Activated CD8-positive, alpha-beta T cell treated with anti-CD3 and anti-CD28 coated beads, Interleukin-2, amount 10 ng/mL, durations not matched to agents 7 days and 5 days (primary cell): ENCODE results near the gene FTO. TPM values are rescaled to one million over a fixed set of nuclear protein-coding genes. Genes with fewer than 3 reads are reported as not detected.
"Not testable (repeated sequence)": the region's sequence is repeated elsewhere in the genome, so short reads cannot be mapped to it uniquely, and the experiment has no call there.

Source experiments
- ATAC-seq: fragments of 150-1000 bp; cut with Tn5 transposase; one replicate; pipeline ENCODE4 v1.10.0; 2021; ENCODE audit warnings: moderate library complexity
- CTCF ChIA-PET: fragments of 350-600 bp; sonication (Branson Sonifier 250); formaldehyde crosslinking; loops from one replicate; lab custom pipeline; 2021; ENCODE audit warnings: antibody characterized with exemption; lab: Charles Lee
- POLR2A ChIA-PET: fragments of 350-600 bp; sonication (Branson Sonifier 250); formaldehyde crosslinking; loops from one replicate; lab custom pipeline; 2021; ENCODE audit warnings: antibody characterized with exemption; lab: Charles Lee
- DNase-seq: peaks from one replicate; pipeline ENCODE4 v3.0.0-alpha.2; 2020
- H3K27ac Mint-ChIP-seq: one replicate; pipeline ENCODE4 v1.8.0; 2021; ENCODE audit warnings: mild to moderate bottlenecking, mixed read lengths
- H3K27me3 Mint-ChIP-seq: one replicate; pipeline ENCODE4 v1.8.0; 2021; ENCODE audit warnings: low read depth, mixed read lengths
- H3K36me3 Mint-ChIP-seq: one replicate; pipeline ENCODE4 v1.8.0; 2021; ENCODE audit warnings: low read depth, mixed read lengths
- H3K4me1 Mint-ChIP-seq: one replicate; pipeline ENCODE4 v1.8.0; 2021; ENCODE audit warnings: low read depth, mixed read lengths
- H3K4me3 Mint-ChIP-seq: one replicate; pipeline ENCODE4 v1.8.0; 2021; ENCODE audit warnings: mild to moderate bottlenecking, mixed read lengths
- H3K9me3 Mint-ChIP-seq: one replicate; pipeline ENCODE4 v1.8.0; 2022; ENCODE audit warnings: mixed read lengths; ENCODE audit not compliant: insufficient read depth
- total RNA-seq, 2 experiments: library from RNA; stranded (reverse); gene quantifications; one replicate each; pipeline ENCODE4 v1.2.3, GENCODE V29; 2021

FTO gene
- total RNA-seq, 2 experiments from 2014 or later, result 40.2 to 44.5 TPM

GRCh38 chr16:53882310-53882709, 178.4 kb downstream of the FTO start:
- Mint-ChIP-seq H3K36me3 (peaks cover 6% of the 10 kb centered on the region), H3K27me3 (no peaks in the 10 kb centered on the region), H3K27ac (no peak overlapping the region), H3K4me1 (peaks cover 4% of the 10 kb centered on the region), H3K4me3 (no peak overlapping the region), H3K9me3 (no peaks in the 10 kb centered on the region)
- DNase-seq, result no peak
- ATAC-seq, result no peak
- ChIA-PET POLR2A (no interaction called here), CTCF (no interaction called here)

DNA sequence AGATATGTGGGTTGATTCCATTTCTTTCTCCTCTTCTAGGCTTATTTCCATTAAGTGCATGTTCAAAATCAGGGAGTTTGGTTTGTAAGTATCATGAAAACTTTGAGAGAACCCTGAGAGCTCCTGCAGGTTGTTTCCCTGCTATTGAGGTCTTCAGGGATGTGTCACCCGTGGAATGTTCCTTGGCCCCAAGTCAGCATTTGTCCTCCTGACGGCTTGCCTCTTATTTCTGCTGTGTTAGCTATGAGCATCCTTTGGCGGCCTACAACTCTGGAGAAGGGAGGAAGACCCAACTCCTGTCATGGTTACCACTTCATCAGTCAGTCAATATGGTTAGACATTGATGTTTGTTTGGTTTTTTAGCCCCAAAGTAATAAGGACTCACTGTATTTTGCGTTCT, 180.8 kb downstream of the FTO start:
- no peak overlapping the region for H3K4me3 Mint-ChIP-seq
- H3K27ac Mint-ChIP-seq, result no peak overlapping the region
- H3K27me3 Mint-ChIP-seq, result no peaks in the 10 kb centered on the region
- H3K36me3 Mint-ChIP-seq, result peaks cover 8% of the 10 kb centered on the region
- POLR2A ChIA-PET, result no interaction called here
- H3K9me3 Mint-ChIP-seq, result no peaks in the 10 kb centered on the region
- DNase-seq, result no peak
- ATAC-seq, result no peak
- peaks cover 4% of the 10 kb centered on the region for H3K4me1 Mint-ChIP-seq
- CTCF ChIA-PET, result no interaction called here

DNA sequence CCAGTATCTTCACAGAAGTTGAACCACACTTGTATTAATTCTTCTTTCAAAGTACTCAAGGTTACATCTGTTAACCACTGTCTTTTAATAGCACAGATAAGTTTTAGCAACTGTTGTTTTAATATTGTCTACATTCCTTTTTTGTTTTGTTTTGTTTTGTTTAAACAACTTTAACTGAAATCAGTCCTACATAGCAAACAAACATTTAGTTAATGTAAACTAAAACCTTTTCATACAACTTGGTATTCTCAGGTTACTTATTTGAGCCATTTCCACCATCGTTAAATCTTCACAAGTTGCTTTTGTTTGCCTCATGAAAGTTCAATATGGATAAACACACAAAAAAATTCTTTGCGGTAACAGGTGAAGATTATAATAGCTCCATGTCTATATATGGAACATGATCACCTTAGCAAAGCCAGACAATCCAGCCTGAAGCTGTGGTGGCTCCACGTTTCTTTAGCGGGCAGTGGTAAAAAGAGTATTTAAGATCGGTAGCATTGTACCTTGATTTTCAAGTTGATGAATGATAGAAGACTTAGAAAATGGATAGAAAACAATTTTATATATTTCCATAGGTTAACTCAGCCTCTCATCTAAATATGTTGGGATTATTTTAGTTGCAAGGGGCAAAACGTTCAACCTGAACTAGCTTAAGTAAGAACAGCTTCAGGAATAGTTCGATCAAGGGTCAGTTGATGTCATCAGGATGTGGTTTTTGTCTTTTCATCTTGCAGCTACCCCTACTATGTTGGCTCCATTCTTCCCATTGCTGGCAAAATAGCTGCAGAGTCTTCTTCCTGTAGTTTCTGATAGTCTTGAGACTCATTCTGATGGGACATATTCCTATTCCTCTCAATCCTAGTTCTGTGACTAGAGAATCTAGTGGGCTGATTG, 182.8 kb downstream of the FTO start:
- peaks cover 4% of the 10 kb centered on the region for H3K36me3 Mint-ChIP-seq
- CTCF ChIA-PET, result no interaction called here
- ATAC-seq (no peak), DNase-seq (no peak)
- no peak overlapping the region for H3K27ac Mint-ChIP-seq
- POLR2A ChIA-PET, result no interaction called here
- H3K4me1 Mint-ChIP-seq, result peaks cover 8% of the 10 kb centered on the region
- H3K4me3 Mint-ChIP-seq, result no peak overlapping the region
- no peaks in the 10 kb centered on the region for H3K9me3 Mint-ChIP-seq
- no peaks in the 10 kb centered on the region for H3K27me3 Mint-ChIP-seq

GRCh38 chr16:53888222-53888621, 184.3 kb downstream of the FTO start:
- Mint-ChIP-seq H3K36me3 (peaks cover 6% of the 10 kb centered on the region), H3K4me3 (no peak overlapping the region), H3K9me3 (no peaks in the 10 kb centered on the region), H3K27ac (no peak overlapping the region), H3K4me1 (peaks cover 18% of the 10 kb centered on the region), H3K27me3 (no peaks in the 10 kb centered on the region)
- ChIA-PET POLR2A (no interaction called here), CTCF (no interaction called here)
- no peak for DNase-seq
- ATAC-seq, result no peak

- H3K36me3 Mint-ChIP-seq, ATAC-seq, H3K27ac Mint-ChIP-seq, H3K4me3 Mint-ChIP-seq, DNase-seq, H3K9me3 Mint-ChIP-seq, H3K27me3 Mint-ChIP-seq: not testable (repeated sequence)
- H3K4me1 Mint-ChIP-seq, result peaks cover 18% of the 10 kb centered on the region
- POLR2A ChIA-PET, result interaction anchor here (0.7 kb wide), 1 partner anchor 12 kb away, joined by 3 read pairs; no protein-coding TSS in a partner anchor
- CTCF ChIA-PET, result interaction anchor here (1.1 to 2.5 kb wide), 6 partner anchors 10 to 392 kb away, joined by 3 to 8 read pairs (median 5); no protein-coding TSS in a partner anchor
These were observed 186.9 kb downstream of the FTO start for GRCh38 chr16:53890877-53891276.

DNA sequence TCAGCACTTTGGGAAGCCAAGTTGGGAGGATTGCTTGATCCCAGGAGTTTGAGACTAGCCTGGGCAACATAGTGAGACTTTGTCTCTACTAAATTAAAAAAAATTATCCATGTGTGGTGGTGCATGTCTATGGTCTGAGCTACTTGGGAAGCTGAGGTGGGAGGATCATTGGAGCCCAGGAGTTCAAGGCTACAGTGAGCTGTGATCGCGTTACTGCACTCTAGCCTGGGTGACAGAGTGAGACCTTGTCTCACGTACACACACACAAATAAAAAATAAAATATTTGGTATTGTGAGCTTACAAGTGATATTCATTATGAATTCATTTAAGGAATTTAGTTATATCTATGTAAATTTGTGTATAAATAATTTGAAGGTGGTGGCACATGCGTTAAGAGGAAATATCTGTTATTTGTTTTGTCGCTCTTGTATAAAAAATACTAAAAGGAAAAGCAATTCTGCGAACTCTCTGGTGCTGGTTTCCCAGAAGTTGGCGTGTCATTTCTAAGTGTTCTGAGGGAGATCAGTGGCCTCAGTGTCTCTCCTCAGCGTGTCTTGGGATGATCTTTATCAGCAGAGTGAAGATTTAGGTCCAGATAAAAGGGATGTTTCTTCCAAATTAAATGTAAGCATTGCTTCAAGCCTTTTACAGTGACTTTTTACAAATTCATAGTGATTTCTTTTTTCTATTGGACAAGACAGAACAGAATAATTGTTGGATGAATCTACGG, 187.6 kb downstream of the FTO start:
- ATAC-seq (peak; percentile 23), DNase-seq (no peak)
- H3K27ac Mint-ChIP-seq, result no peak overlapping the region
- H3K9me3 Mint-ChIP-seq, result no peaks in the 10 kb centered on the region
- H3K36me3 Mint-ChIP-seq, result peaks cover 6% of the 10 kb centered on the region
- H3K27me3 Mint-ChIP-seq, result no peaks in the 10 kb centered on the region
- ChIA-PET CTCF (interaction anchor here (0.8 to 2.5 kb wide), 12 partner anchors 9 to 391 kb away, joined by 3 to 8 read pairs (median 4); partner anchors contain the start of genes FTO and RPGRIP1L), POLR2A (interaction anchor here (0.7 kb wide), 1 partner anchor 11 kb away, joined by 3 read pairs; no protein-coding TSS in a partner anchor)
- H3K4me1 Mint-ChIP-seq, result peaks cover 18% of the 10 kb centered on the region
- H3K4me3 Mint-ChIP-seq, result no peak overlapping the region

DNA sequence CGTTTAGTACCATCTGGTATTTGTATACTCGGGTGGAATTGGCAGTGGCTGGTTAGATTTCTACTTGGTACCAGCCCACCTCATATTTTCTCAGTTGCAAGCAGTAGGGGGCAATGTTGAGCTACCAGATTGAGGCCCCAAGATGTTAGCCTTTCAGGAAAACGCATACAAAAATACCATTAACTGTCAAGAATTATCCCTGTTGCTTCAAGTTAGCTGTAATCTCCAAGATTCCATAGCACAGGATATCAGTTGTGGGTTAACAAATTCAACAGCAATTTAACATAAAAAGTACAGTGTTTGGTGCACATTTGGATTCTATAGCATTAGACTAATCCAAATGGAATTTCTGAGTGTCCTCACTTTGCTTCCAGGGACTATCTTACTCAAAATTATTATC, 188.2 kb downstream of the FTO start:
- H3K36me3 Mint-ChIP-seq, result peaks cover 6% of the 10 kb centered on the region
- no peak overlapping the region for H3K4me3 Mint-ChIP-seq
- CTCF ChIA-PET, result interaction anchor here (0.8 to 2.5 kb wide), 12 partner anchors 9 to 343 kb away, joined by 3 to 8 read pairs (median 4); partner anchors contain the start of genes FTO and RPGRIP1L

GRCh38 chr16:53893731-53894435, 189.9 kb downstream of the FTO start:
- DNase-seq (no peak), ATAC-seq (no peak)
- H3K27ac Mint-ChIP-seq, result no peak overlapping the region
- ChIA-PET CTCF (interaction anchor here (0.8 to 1.7 kb wide), 2 partner anchors 9 to 120 kb away, joined by 3 to 4 read pairs; no protein-coding TSS in a partner anchor), POLR2A (no interaction called here)
- H3K36me3 Mint-ChIP-seq, result peaks cover 6% of the 10 kb centered on the region
- H3K4me1 Mint-ChIP-seq, result peaks cover 14% of the 10 kb centered on the region
- H3K4me3 Mint-ChIP-seq, result no peak overlapping the region
- H3K9me3 Mint-ChIP-seq, result no peaks in the 10 kb centered on the region
- no peaks in the 10 kb centered on the region for H3K27me3 Mint-ChIP-seq

More for the DNA sequence above, 188.2 kb downstream of the FTO start:
- ATAC-seq (peak; percentile 69), DNase-seq (peak; percentile 70)
- Mint-ChIP-seq H3K27me3 (no peaks in the 10 kb centered on the region), H3K9me3 (no peaks in the 10 kb centered on the region), H3K27ac (no peak overlapping the region), H3K4me1 (peaks cover 14% of the 10 kb centered on the region)
- POLR2A ChIA-PET, result no interaction called here

GRCh38 chr16:53894686-53895085, 190.7 kb downstream of the FTO start:
- DNase-seq (no peak), ATAC-seq (no peak)
- POLR2A ChIA-PET, result no interaction called here
- CTCF ChIA-PET, result interaction anchor here (0.8 kb wide), 1 partner anchor 8 kb away, joined by 3 read pairs; no protein-coding TSS in a partner anchor
- no peaks in the 10 kb centered on the region for H3K9me3 Mint-ChIP-seq
- no peak overlapping the region for H3K4me3 Mint-ChIP-seq
- peaks cover 14% of the 10 kb centered on the region for H3K4me1 Mint-ChIP-seq
- H3K27me3 Mint-ChIP-seq, result no peaks in the 10 kb centered on the region
- peaks cover 2% of the 10 kb centered on the region for H3K36me3 Mint-ChIP-seq
- no peak overlapping the region for H3K27ac Mint-ChIP-seq

GRCh38 chr16:53895433-53895832, 191.5 kb downstream of the FTO start:
- H3K4me1 Mint-ChIP-seq, result peaks cover 14% of the 10 kb centered on the region
- H3K27ac Mint-ChIP-seq, result no peak overlapping the region
- no peaks in the 10 kb centered on the region for H3K9me3 Mint-ChIP-seq
- H3K36me3 Mint-ChIP-seq, result peaks cover 2% of the 10 kb centered on the region
- ChIA-PET POLR2A (no interaction called here), CTCF (interaction anchor here (0.7 kb wide), 1 partner anchor 152 kb away, joined by 3 read pairs; no protein-coding TSS in a partner anchor)
- no peak for DNase-seq
- no peak overlapping the region for H3K4me3 Mint-ChIP-seq
- no peaks in the 10 kb centered on the region for H3K27me3 Mint-ChIP-seq
- no peak for ATAC-seq

DNA sequence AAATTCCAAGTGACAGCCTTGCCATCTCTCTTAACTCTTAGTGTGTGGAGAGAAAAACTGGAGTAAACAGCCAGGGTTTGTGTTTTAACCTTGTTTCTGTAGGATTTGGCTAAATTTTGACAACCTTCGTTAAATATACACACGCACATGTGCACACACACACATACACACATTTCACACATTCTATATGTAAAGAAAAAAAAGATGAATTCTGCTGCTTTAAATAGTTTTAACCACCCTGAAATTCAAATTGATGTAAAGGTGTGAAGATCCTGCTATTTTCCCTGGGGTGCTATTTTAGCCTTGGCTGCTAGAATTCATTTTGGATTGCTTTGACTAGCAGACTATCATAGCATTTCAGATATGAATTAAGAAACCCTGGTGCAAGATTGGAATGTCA, 191.9 kb downstream of the FTO start:
- Mint-ChIP-seq H3K27ac (no peak overlapping the region), H3K36me3 (peaks cover 2% of the 10 kb centered on the region), H3K27me3 (no peaks in the 10 kb centered on the region), H3K4me3 (no peak overlapping the region), H3K9me3 (no peaks in the 10 kb centered on the region), H3K4me1 (peaks cover 14% of the 10 kb centered on the region)
- ChIA-PET CTCF (interaction anchor here (0.7 kb wide), 1 partner anchor 152 kb away, joined by 3 read pairs; no protein-coding TSS in a partner anchor), POLR2A (no interaction called here)
- DNase-seq (no peak), ATAC-seq (no peak)
